ENCODE measurements around the gene CIRBP. TPM values are rescaled to one million over a fixed set of nuclear protein-coding genes. Genes with fewer than 3 reads are reported as not detected.

CIRBP gene
- total and polyA plus RNA-seq, 2 of the 13 experiments (the other 11 are each of a cell fraction or from before 2014, with no cell fraction given) = 133 to 140 TPM

- TF ChIP-seq BRF2 (CRISPR knock-in tag; IDR thresholded peaks at IDR 0.05) = no peak
- no peak for TF ChIP-seq CEBPZ (IDR thresholded peaks at IDR 0.05; ENCODE audit: low read length)
- TF ChIP-seq ZNF160 (CRISPR knock-in tag; IDR thresholded peaks at IDR 0.05) = no peak
- no peak for TF ChIP-seq ZSCAN30 (CRISPR knock-in tag; IDR thresholded peaks at IDR 0.05)
- TF ChIP-seq ZNF513 (CRISPR knock-in tag; conservative IDR thresholded peaks at IDR 0.05) = no peak
- no peak for TF ChIP-seq ZNF367 (CRISPR knock-in tag; IDR thresholded peaks at IDR 0.05; ENCODE audit: borderline replicate concordance)
- TF ChIP-seq MAX (IDR thresholded peaks at IDR 0.05) = 0 out of 2 replicates have a peak, but pooled peaks have one; percentile 25
- no peak for TF ChIP-seq MIXL1 (CRISPR knock-in tag; IDR thresholded peaks at IDR 0.05)
- no peak for TF ChIP-seq NFAT5 (CRISPR knock-in tag; IDR thresholded peaks at IDR 0.05)
- TF ChIP-seq ZNF446 (CRISPR knock-in tag; IDR thresholded peaks at IDR 0.05) = no peak
- TF ChIP-seq GMEB1 (CRISPR knock-in tag; IDR thresholded peaks at IDR 0.05; ENCODE audit: borderline replicate concordance) = no peak
- TF ChIP-seq ZFYVE20 (CRISPR knock-in tag; IDR thresholded peaks at IDR 0.05; ENCODE audit: borderline replicate concordance, low read depth) = no peak
- no peak for TF ChIP-seq ZNF251 (CRISPR knock-in tag; IDR thresholded peaks at IDR 0.05)
- TF ChIP-seq RAD21 (CRISPR knock-in tag; IDR thresholded peaks at IDR 0.05) = no peak
- TF ChIP-seq ZNF263 (CRISPR knock-in tag; IDR thresholded peaks at IDR 0.05) = no peak; the same call in 1 of the 2 replicates
Observed at GRCh38 chr19:1269065-1269477, at the start of gene CIRBP (continued).

Measured in HepG2 (cell line).